K562 (cell line): ENCODE data around the gene COL4A2.

Experiments used
- CBX3 ChIP-seq, 2 experiments: IDR thresholded peaks; 1 replicate in 1 of 2; 2 replicates in 1 of 2; pipeline ENCODE4 v1.6.1; 2012; ENCODE audit warnings: inconsistent platforms in 2 of 2, low read length in 2 of 2, borderline replicate concordance in 1 of 2, control low read depth in 1 of 2
- CEBPB ChIP-seq: fragments of 450-650 bp; IDR thresholded peaks from 2 replicates; pipeline ENCODE4 v1.6.1; 2016; ENCODE audit warnings: missing genetic modification characterization, missing compliant biosample characterization
- GABPA ChIP-seq: fragments of 200-800 bp; sonication (Bioruptor generic); conservative IDR thresholded peaks from 2 replicates; pipeline ENCODE4 v1.6.1; 2016; ENCODE audit warnings: low read depth, missing genetic modification characterization, missing compliant biosample characterization
- KLF13 ChIP-seq: fragments of 450-650 bp; IDR thresholded peaks from 2 replicates; pipeline ENCODE4 v1.6.1; 2016; ENCODE audit warnings: missing genetic modification characterization, low read depth, mild to moderate bottlenecking, missing compliant biosample characterization, moderate library complexity, borderline replicate concordance
- NFE2 ChIP-seq: IDR thresholded peaks from 2 replicates; pipeline ENCODE4 v1.6.1; 2014; ENCODE audit warnings: antibody characterized with exemption, low read depth
- NFE2L1 ChIP-seq: fragments of 450-650 bp; IDR thresholded peaks from 2 replicates; pipeline ENCODE4 v1.6.1; 2016; ENCODE audit warnings: missing genetic modification characterization, low read depth, mild to moderate bottlenecking, missing compliant biosample characterization, moderate library complexity, borderline replicate concordance
- SMARCA5 ChIP-seq: fragments of 450-650 bp; IDR thresholded peaks from 2 replicates; pipeline ENCODE4 v1.6.1; 2016
- SPI1 ChIP-seq: IDR thresholded peaks from 2 replicates; pipeline ENCODE4 v1.6.1; 2011; ENCODE audit warnings: low read depth, low read length, control low read depth, borderline replicate concordance
- TF ChIP-seq, protein P1 (sequence below), 3 experiments: IDR thresholded peaks in 2 of 3; conservative IDR thresholded peaks in 1 of 3; 2 replicates each; pipeline ENCODE4 v1.5.1; 2011 to 2012; ENCODE audit warnings: low read length in 3 of 3, mild to moderate bottlenecking in 3 of 3, control low read depth in 2 of 3, improper control_type of control experiment in 1 of 3, inconsistent platforms in 1 of 3, low read depth in 1 of 3, mixed read lengths in 1 of 3, moderate library complexity in 1 of 3; ENCODE audit not compliant: insufficient read depth in 2 of 3

GRCh38 chr13:110486061-110486715 is 179.1 kb downstream of the COL4A2 start:
- TF ChIP-seq NFE2 (no peak), KLF13 (no peak), GABPA (tag) (no peak), CEBPB (no peak), CBX3 (IDR thresholded peaks at IDR 0.05; ENCODE audit: borderline replicate concordance in 1 of 2, low read length in 2 of 2) (no peak), NFE2L1 (no peak), SMARCA5 (no peak), SPI1 (no peak)
- TF ChIP-seq, protein P1, sequence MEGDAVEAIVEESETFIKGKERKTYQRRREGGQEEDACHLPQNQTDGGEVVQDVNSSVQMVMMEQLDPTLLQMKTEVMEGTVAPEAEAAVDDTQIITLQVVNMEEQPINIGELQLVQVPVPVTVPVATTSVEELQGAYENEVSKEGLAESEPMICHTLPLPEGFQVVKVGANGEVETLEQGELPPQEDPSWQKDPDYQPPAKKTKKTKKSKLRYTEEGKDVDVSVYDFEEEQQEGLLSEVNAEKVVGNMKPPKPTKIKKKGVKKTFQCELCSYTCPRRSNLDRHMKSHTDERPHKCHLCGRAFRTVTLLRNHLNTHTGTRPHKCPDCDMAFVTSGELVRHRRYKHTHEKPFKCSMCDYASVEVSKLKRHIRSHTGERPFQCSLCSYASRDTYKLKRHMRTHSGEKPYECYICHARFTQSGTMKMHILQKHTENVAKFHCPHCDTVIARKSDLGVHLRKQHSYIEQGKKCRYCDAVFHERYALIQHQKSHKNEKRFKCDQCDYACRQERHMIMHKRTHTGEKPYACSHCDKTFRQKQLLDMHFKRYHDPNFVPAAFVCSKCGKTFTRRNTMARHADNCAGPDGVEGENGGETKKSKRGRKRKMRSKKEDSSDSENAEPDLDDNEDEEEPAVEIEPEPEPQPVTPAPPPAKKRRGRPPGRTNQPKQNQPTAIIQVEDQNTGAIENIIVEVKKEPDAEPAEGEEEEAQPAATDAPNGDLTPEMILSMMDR (IDR thresholded peaks at IDR 0.05 in 2 of 3, conservative IDR thresholded peaks at IDR 0.05 in 1 of 3; ENCODE audit: insufficient read depth in 2 of 3, low read depth in 1 of 3, low read length in 3 of 3), result no peak
